Activated CD8-positive, alpha-beta memory T cell treated with anti-CD3 and anti-CD28 coated beads for 1 hour (primary cell): ENCODE results near the gene TICAM2.

ENCODE experiments used
- DNase-seq, 2 donors: peaks; one replicate each; pipeline ENCODE4 v3.0.0-alpha.2; 2020; ENCODE audit warnings: low read depth in 1 of 2; ENCODE audit errors: extremely low read depth in 1 of 2

The TICAM2 gene

DNA sequence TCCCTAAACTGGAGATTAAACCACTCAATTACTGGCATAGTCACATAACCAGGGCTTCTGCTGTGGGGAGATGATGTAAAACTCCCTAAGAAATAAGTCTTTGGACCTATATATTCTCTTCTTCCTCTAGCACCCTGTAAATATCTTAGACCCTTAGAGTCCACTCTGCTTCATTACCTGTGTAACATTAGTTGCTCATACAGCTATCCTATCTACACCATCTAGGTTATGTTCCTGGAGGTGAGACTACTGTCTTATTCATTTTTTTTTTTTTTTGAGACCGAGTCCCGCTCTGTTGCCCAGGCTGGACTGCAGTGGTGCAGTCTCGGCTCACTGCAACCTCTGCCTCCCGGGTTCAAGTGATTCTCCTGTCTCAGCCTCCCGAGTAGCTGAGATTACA lies 9.6 kb upstream of the TICAM2 start:
- no peak for DNase-seq

DNA sequence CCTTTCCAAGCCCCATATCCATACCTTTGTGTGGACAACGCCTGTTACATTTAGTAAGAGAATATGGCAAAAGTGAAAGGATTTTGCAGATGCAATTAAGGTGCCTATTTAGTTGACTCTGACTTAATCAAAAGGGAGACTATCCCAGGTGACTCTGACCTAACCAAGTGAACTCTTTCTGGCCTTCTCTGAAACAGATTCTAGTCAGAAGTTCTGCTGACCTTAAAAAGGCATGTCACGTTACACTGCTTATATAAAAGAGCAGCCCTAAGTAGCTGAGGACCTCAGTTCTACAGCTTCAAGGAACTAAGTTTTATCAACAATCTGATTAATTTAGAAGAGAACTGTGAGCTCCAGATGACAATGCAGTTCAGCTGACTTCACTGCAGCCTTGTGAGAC lies 5.7 kb upstream of the TICAM2 start:
- no peak for DNase-seq

DNA sequence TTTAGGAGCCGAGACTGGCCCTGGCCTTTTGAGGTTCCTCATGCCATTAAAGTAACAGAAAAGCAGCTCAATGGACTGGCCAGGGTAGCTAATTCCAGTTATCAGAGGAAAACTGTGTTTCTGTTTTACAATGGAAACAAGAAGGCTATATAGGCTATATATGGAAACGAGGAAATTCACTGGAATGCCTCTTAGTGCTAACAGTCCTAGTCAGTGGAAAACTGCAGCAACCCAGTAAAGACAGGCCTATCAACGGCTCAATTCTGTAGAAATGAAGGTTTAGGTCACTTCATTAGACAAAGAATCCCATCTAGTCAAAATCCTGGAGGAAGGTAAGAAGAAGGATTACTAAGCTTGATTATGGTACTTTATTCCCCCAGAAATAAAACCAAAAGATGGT lies 3.2 kb upstream of the TICAM2 start:
- DNase-seq = no peak

GRCh38 chr5:115602591-115603125 lies 379 bp upstream of the TICAM2 start:
- DNase-seq = no peak

GRCh38 chr5:115600766-115601165 lies 1.5 kb downstream of the TICAM2 start:
- no peak for DNase-seq

GRCh38 chr5:115599924-115600323 lies 2.4 kb downstream of the TICAM2 start:
- DNase-seq = no peak

DNA sequence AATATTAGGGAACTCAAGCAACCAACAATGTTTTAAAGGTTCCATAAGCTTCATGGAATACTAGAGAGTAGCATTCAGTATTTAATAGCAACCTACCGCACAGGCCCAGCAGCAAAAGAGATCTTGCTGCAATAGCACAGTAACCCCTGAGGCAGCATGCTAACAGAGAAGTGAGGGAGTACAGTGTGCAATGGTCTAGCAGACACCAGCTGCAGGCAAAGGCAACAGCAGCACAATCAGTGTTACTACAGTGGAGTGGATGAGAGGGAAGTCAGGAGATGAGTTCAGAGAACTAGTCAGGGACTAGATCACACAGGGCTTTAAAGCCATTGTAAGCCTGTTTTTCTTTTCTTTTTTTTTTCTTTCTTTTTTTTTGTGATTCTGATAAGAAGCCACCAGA lies 2.8 kb downstream of the TICAM2 start:
- no peak for DNase-seq

DNA sequence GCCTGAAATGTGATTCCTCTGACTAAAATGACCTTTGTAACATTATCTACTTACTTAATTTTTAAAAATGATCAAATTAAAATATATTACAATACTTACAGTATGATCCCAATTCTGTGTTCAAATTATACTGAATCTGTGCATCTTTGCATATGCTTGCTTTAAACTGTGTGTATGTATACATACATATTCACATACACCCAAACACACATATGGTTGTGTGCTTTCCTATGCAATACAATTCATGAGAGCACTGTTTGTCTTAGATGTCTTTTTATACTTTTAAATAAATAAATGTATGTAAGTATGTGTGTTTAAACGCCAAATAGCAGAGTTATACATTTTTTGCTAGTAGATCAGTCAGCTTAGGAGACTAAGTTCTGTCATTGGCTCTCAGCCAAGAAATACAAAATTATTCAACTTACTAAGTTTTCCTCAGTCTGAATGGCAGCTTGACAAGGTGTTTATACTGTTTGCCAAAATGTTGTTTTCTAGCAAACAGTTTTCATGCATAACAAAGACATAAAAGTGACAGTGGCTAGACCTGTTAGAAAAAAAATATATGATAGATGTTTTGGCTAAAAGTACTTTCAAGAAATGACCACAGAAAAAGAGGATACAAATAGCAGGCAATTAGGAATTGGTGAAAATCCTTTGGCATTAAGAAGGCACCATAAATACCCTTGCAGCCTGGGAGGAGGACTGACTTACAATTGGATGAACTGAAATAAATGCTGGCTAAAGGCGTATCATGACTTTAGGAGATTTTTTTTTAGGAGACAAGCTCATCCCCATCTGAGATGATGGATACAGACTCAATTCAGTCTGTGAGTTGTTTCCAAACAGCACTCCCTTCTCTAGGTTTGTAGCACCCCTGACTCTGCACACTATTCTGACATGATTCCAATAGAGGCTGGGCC lies 7.9 kb downstream of the TICAM2 start:
- no peak for DNase-seq

- DNase-seq = no peak
Observed at GRCh38 chr5:115589043-115589442, 13.2 kb downstream of the TICAM2 start.

GRCh38 chr5:115588640-115589039 lies 13.6 kb downstream of the TICAM2 start:
- DNase-seq = no peak

- DNase-seq = no peak
Observed at GRCh38 chr5:115586525-115587146, 15.6 kb downstream of the TICAM2 start.

DNA sequence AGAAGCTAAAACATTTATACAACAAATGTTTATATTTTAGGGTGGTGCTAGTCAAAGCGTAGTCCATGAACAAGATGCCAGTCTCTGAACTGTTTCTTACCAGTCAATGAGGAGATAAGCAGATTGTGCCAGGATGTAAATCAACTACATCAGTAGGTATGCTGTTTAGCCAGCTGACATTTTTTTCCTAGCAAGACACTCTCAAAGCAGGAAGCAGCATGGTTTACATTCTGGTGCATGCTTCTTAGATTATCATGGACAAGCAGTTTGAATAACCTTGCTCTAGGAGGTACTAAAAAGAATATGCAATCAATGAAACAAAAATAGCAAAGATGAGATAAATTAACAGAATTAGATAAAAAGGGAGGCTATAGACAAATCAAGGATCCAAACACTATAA lies 17.0 kb downstream of the TICAM2 start:
- DNase-seq = no peak

DNA sequence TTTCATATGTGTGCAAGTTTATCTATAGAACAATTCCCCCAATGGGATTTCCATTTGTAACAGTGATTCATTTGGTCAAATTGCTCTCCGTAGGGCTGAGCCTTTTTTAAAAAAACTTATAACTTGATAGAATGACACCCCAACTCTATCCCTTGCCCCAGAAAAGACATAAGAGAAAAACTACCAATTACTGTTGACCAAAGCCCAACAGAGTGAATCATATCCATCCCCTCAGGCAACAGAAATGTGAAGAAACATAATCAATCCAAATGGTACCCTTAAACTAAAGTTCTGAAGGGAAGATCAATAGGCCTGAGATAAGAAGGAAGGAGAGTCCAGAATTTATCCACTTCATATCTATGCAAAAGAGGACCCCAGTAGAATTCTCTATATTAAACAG lies 17.8 kb downstream of the TICAM2 start:
- no peak for DNase-seq

- no peak for DNase-seq
Observed at GRCh38 chr5:115583474-115583873, 18.8 kb downstream of the TICAM2 start.

DNA sequence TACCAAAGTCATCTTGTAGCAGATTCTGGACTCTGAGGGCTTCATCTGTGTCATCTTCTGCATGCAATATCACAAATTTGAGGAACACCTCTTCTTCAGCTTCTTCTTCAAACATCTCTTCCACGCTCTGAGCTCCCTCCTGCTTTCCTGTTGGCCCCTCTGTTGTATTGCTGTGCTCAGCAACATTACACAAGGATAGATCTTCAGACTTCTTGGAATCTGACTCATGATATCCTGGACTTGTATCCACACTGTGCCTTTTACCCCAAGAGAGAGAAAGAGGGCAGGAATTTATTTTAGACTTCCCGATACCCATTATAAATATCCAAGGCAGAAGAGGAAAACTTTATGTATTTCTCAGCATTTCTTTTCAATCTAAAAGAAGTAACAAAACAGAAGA lies 21.3 kb downstream of the TICAM2 start:
- no peak for DNase-seq

DNA sequence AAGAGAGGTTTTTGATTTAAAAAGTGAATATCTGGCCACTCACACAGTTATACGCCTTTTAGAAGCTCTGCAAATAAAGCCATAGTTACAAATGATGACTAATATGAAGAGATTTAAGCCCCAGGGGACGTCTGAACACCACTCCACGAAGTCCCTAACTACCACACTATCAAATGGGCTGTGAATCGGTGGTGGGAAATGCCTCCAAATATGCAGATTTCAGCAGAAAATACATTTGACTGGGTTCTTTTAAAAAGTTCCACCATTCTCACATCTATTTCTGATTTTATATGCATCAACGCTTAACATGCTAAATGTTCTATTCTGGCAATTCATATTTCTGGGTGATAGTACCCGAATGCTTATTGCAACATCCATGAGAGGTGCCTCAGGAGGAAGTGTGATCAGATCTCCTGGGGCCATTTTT lies 22.5 kb downstream of the TICAM2 start:
- DNase-seq = no peak

- DNase-seq = no peak
Observed at GRCh38 chr5:115579216-115579615, 23.1 kb downstream of the TICAM2 start.

GRCh38 chr5:115578657-115579056 lies 23.6 kb downstream of the TICAM2 start:
- no peak for DNase-seq

DNA sequence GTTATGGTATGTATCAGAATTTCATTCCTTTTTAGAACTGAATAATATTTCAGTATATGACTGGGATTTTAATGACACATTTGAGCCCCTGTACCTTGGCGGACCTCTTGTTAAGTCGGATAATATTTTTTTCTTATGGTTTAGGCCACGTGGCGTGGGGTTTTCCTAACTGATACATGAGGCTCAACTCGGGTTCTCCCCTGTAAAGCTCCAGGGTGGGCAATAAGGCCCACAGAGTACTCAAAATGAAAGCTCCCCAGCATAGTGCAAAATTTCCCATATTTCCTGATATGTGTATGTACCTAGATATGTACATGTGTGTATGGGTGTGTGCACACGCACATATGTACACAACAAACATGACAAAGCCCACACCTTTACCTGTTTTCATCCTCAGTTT lies 24.5 kb downstream of the TICAM2 start:
- DNase-seq = no peak

DNA sequence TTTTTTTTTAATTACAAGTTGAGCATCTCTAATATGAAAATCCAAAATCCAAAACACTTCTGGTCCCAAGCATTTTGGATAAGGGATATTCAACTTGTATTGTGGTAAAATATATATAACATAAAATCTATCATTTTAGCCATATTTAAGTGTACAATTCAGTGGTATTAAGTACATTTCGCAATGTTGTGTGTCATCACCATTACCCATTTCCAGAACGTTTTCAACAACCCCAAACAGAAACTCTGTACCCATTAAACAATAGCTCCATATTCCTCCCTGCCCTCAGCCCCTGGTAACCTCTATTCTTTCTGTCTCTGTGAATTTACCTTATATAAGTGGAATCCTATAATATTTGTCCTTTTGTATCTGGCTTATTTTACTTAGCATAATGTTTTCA lies 24.9 kb downstream of the TICAM2 start:
- DNase-seq = no peak

DNA sequence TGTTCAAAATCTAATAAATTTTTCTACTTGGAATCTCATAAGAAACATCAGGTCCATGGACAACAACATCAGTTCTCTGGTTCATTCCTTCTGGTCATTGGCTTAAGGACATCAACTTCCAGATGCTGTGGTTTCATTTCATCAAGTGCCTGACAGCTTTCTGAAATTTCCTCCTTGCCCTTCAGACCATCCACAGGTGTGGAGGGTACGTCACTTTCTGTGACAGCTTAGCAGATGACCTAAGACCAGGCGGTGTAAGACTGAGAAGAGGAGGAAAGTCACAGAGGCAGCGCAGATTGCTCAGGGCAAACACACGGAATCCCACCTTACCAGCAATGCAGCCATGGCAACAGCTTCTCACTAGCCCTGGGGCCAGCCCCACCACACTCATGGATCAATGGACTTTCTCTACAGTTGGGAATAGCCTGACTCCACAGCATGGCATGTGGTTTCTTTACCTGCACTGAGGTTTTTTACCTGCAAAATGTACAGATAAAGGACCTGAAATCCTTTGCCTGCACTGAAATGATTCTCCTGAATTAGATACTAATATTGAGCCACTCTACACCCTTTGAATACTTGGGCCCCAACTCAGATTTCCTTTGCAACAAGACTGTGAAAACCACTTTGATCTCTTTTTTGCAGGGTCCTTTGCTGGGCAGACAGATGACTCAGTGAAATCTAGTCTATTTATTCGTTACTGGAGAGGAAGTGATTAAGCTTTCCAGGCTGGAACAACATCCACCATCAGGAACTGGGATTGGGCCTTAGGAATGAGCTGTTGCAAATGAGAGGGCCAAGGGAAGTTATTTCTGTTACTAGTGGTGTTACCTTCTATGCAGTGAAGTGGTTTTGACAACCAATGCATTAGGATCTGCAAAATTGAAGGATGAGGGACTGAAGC lies 26.9 kb downstream of the TICAM2 start:
- DNase-seq = no peak
